H1 (cell line): ENCODE measurements around the gene SMARCB1. TPM values are rescaled to one million over a fixed set of nuclear protein-coding genes. Genes with fewer than 3 reads are reported as not detected.

Experiments used
- CTCF ChIA-PET: fragments of 300-600 bp; sonication (Branson Sonifier 250); formaldehyde crosslinking; loops from one replicate; lab custom pipeline; 2021; ENCODE audit not compliant: partially characterized antibody; lab: Charles Lee
- POLR2A ChIA-PET: fragments of 300-600 bp; sonication (Branson Sonifier 250); formaldehyde crosslinking; loops from one replicate; lab custom pipeline; 2021; ENCODE audit warnings: inconsistent platforms; ENCODE audit not compliant: partially characterized antibody; lab: Charles Lee
- DNase-seq, 2 experiments: peaks; one replicate each; pipeline versions ENCODE4 v3.0.0 to v3.0.0-alpha.2; 2010 to 2022; ENCODE audit warnings: low spot score in 2 of 2, low read depth in 1 of 2, mixed read lengths in 1 of 2
- FAIRE-seq: peaks from 2 replicates; lab custom pipeline; 2011; peaks lifted over from hg19 to GRCh38; lab: Jason Lieb, UNC
- H2AFZ ChIP-seq: 2 replicates; pipeline ENCODE4 v1.8.1; 2012; ENCODE audit warnings: low read length, inconsistent platforms
- H2AK5ac ChIP-seq: 2 replicates; pipeline ENCODE4 v1.6.1; 2013; ENCODE audit warnings: low read depth, low read length
- H2BK120ac ChIP-seq: replicated peaks from 2 replicates; pipeline ENCODE3; 2013; ENCODE audit warnings: low read depth, low read length, inconsistent platforms
- H2BK12ac ChIP-seq: 2 replicates; pipeline ENCODE4 v1.6.1; 2013; ENCODE audit warnings: low read depth, low read length
- H2BK15ac ChIP-seq: 2 replicates; pipeline ENCODE4 v1.6.1; 2013; ENCODE audit warnings: low read length
- H2BK20ac ChIP-seq: 2 replicates; pipeline ENCODE4 v1.6.1; 2013; ENCODE audit warnings: low read length
- H2BK5ac ChIP-seq: 2 replicates; pipeline ENCODE4 v1.6.1; 2013; ENCODE audit warnings: low read depth, low read length
- H3K14ac ChIP-seq: 2 replicates; pipeline ENCODE4 v1.6.1; 2013; ENCODE audit warnings: inconsistent platforms; ENCODE audit not compliant: insufficient read length
- H3K18ac ChIP-seq: 2 replicates; pipeline ENCODE4 v1.6.1; 2013; ENCODE audit warnings: low read length; ENCODE audit errors: extremely low read depth
- H3K23ac ChIP-seq: 2 replicates; pipeline ENCODE4 v1.6.1; 2013; ENCODE audit warnings: inconsistent platforms; ENCODE audit not compliant: insufficient read length
- H3K23me2 ChIP-seq: 2 replicates; pipeline ENCODE4 v1.6.1; 2013; ENCODE audit warnings: low read depth, low read length
- H3K27ac ChIP-seq: 2 replicates; pipeline ENCODE4 v1.6.1; 2011; ENCODE audit warnings: low read depth, low read length, inconsistent platforms
- H3K27me3 ChIP-seq, 4 experiments: replicated peaks in 1 of 4; 1 replicate in 1 of 4; 2 replicates in 3 of 4; pipeline versions ENCODE4 v1.6.1 to v1.8.1; 2011 to 2013; ENCODE audit warnings: low read length in 3 of 4, mild to moderate bottlenecking in 3 of 4, inconsistent platforms in 2 of 4, mixed read lengths in 2 of 4, moderate library complexity in 1 of 4; ENCODE audit not compliant: control insufficient read depth in 3 of 4, insufficient read depth in 3 of 4; ENCODE audit errors: extremely low read depth in 1 of 4
- H3K36me3 ChIP-seq, 4 experiments: 2 replicates each; pipeline versions ENCODE4 v1.6.1 to v1.8.1; 2011 to 2013; ENCODE audit warnings: mild to moderate bottlenecking in 4 of 4, low read length in 3 of 4, moderate library complexity in 2 of 4, control low read depth in 1 of 4, inconsistent platforms in 1 of 4; ENCODE audit not compliant: insufficient read depth in 4 of 4, control insufficient read depth in 2 of 4
- H3K4ac ChIP-seq: replicated peaks from 2 replicates; pipeline ENCODE3; 2013; ENCODE audit warnings: low read length, low read depth, mixed read lengths, inconsistent platforms; ENCODE audit not compliant: insufficient read length
- H3K4me1 ChIP-seq, 4 experiments: replicated peaks in 1 of 4; 1 replicate in 1 of 4; 2 replicates in 3 of 4; pipeline versions ENCODE4 v1.6.1 to v1.8.1; 2011 to 2013; ENCODE audit warnings: low read length in 3 of 4, inconsistent platforms in 2 of 4, mixed read lengths in 1 of 4; ENCODE audit not compliant: insufficient read depth in 4 of 4, control insufficient read depth in 3 of 4
- H3K4me2 ChIP-seq, 2 experiments: 2 replicates each; pipeline versions ENCODE4 v1.6.1 to v1.8.1; 2011 to 2013; ENCODE audit warnings: low read depth in 2 of 2, low read length in 2 of 2, control low read depth in 1 of 2, inconsistent platforms in 1 of 2, mild to moderate bottlenecking in 1 of 2; ENCODE audit not compliant: insufficient read depth in 1 of 2
- H3K4me3 ChIP-seq, 4 experiments: fragments of 200-600, 300-600 bp in 1 of 4; sonication (generic), shearing (Covaris generic), sonication (Bioruptor Twin) in 1 of 4; 2 replicates each; pipeline versions ENCODE4 v1.5.1 to v1.8.1; 2011 to 2016; ENCODE audit warnings: low read length in 4 of 4, low read depth in 3 of 4, control low read depth in 2 of 4, inconsistent platforms in 2 of 4, mild to moderate bottlenecking in 2 of 4, mixed read lengths in 1 of 4, moderate library complexity in 1 of 4; ENCODE audit not compliant: insufficient read depth in 2 of 4; ENCODE audit errors: extremely low read depth in 1 of 4
- H3K56ac ChIP-seq: replicated peaks from 2 replicates; pipeline ENCODE3; 2013; ENCODE audit warnings: low read depth, mild to moderate bottlenecking, mixed read lengths, low read length, inconsistent platforms; ENCODE audit not compliant: insufficient read length
- H3K79me1 ChIP-seq: 2 replicates; pipeline ENCODE4 v1.6.1; 2013; ENCODE audit warnings: low read depth, low read length, control low read depth
- H3K79me2 ChIP-seq, 2 experiments: 2 replicates each; pipeline versions ENCODE4 v1.6.1 to v1.8.1; 2012 to 2013; ENCODE audit warnings: low read length in 2 of 2, mild to moderate bottlenecking in 2 of 2, inconsistent platforms in 1 of 2; ENCODE audit not compliant: insufficient read depth in 2 of 2, control insufficient read depth in 1 of 2
- H3K9ac ChIP-seq, 4 experiments: replicated peaks in 1 of 4; 1 replicate in 1 of 4; 2 replicates in 3 of 4; pipeline versions ENCODE4 v1.6.1 to v1.8.1; 2011 to 2013; ENCODE audit warnings: low read depth in 3 of 4, low read length in 3 of 4, control low read depth in 2 of 4, mild to moderate bottlenecking in 2 of 4, moderate library complexity in 2 of 4, inconsistent platforms in 1 of 4; ENCODE audit errors: extremely low read depth in 1 of 4
- H3K9me3 ChIP-seq, 2 experiments: 2 replicates each; pipeline versions ENCODE4 v1.6.1 to v1.8.1; 2012 to 2013; ENCODE audit warnings: mild to moderate bottlenecking in 2 of 2, moderate library complexity in 2 of 2, control low read depth in 1 of 2, inconsistent platforms in 1 of 2, low read depth in 1 of 2, low read length in 1 of 2, mixed read lengths in 1 of 2; ENCODE audit not compliant: insufficient read depth in 2 of 2
- H4K20me1 ChIP-seq, 2 experiments: replicated peaks in 1 of 2; 2 replicates each; pipeline versions ENCODE3 to v1.8.1; 2011 to 2013; ENCODE audit warnings: inconsistent platforms in 2 of 2, low read length in 2 of 2, mild to moderate bottlenecking in 1 of 2; ENCODE audit not compliant: insufficient read depth in 2 of 2, control insufficient read depth in 1 of 2
- H4K5ac ChIP-seq: 2 replicates; pipeline ENCODE4 v1.6.1; 2013; ENCODE audit warnings: low read length, low read depth, mixed read lengths, inconsistent platforms; ENCODE audit not compliant: insufficient read length
- H4K8ac ChIP-seq: 2 replicates; pipeline ENCODE4 v1.8.0; 2013; ENCODE audit warnings: mild to moderate bottlenecking, moderate library complexity, low read length, inconsistent platforms; ENCODE audit not compliant: insufficient read depth; ENCODE audit errors: extremely low read depth
- H4K91ac ChIP-seq: replicated peaks from 2 replicates; pipeline ENCODE3; 2013; ENCODE audit warnings: low read length, mixed read lengths, inconsistent platforms; ENCODE audit not compliant: insufficient read length
- BRCA1 ChIP-seq: IDR thresholded peaks from 2 replicates; pipeline ENCODE4 v1.6.1; 2012; ENCODE audit warnings: low read depth, low read length, improper control_type of control experiment
- CEBPB ChIP-seq: IDR thresholded peaks from 2 replicates; pipeline ENCODE4 v1.6.1; 2012; ENCODE audit warnings: low read depth, low read length
- CHD1 ChIP-seq: IDR thresholded peaks from 2 replicates; pipeline ENCODE4 v1.6.1; 2012; ENCODE audit warnings: low read depth, low read length, improper control_type of control experiment
- CREB1 ChIP-seq: IDR thresholded peaks from 2 replicates; pipeline ENCODE4 v1.6.1; 2012; ENCODE audit warnings: inconsistent platforms
- EGR1 ChIP-seq: IDR thresholded peaks from 2 replicates; pipeline ENCODE4 v1.6.1; 2011; ENCODE audit warnings: low read depth, low read length, borderline replicate concordance
- GTF2F1 ChIP-seq: IDR thresholded peaks from 2 replicates; pipeline ENCODE4 v1.6.1; 2012; ENCODE audit warnings: low read depth, low read length, improper control_type of control experiment, borderline replicate concordance
- KDM4A ChIP-seq: IDR thresholded peaks from one replicate; pipeline ENCODE4 v1.7.1; 2012; ENCODE audit warnings: low read depth, mild to moderate bottlenecking, moderate library complexity, low read length, inconsistent platforms; ENCODE audit not compliant: severe bottlenecking
- NRF1 ChIP-seq: IDR thresholded peaks from 2 replicates; pipeline ENCODE4 v1.6.1; 2011; ENCODE audit warnings: mild to moderate bottlenecking, low read depth, low read length, improper control_type of control experiment
- PHF8 ChIP-seq: fragments of 200-600 bp; sonication (generic); conservative IDR thresholded peaks from 2 replicates; pipeline ENCODE4 v1.7.1; 2012; ENCODE audit warnings: low read depth, mild to moderate bottlenecking, inconsistent platforms, low read length, moderate library complexity
- RAD21 ChIP-seq, 2 experiments: IDR thresholded peaks in 1 of 2; conservative IDR thresholded peaks in 1 of 2; 2 replicates each; pipeline ENCODE4 v1.6.1; 2011; ENCODE audit warnings: low read depth in 2 of 2, low read length in 2 of 2, improper control_type of control experiment in 1 of 2, inconsistent platforms in 1 of 2, mild to moderate bottlenecking in 1 of 2, moderate library complexity in 1 of 2
- RFX5 ChIP-seq: IDR thresholded peaks from 2 replicates; pipeline ENCODE4 v1.6.1; 2011; ENCODE audit warnings: low read depth, low read length, improper control_type of control experiment, borderline replicate concordance
- SAP30 ChIP-seq: fragments of 300-600 bp; sonication (generic); IDR thresholded peaks from 2 replicates; pipeline ENCODE4 v1.7.1; 2012; ENCODE audit warnings: low read length, moderate library complexity, mild to moderate bottlenecking, inconsistent platforms; ENCODE audit not compliant: insufficient read depth, insufficient replicate concordance
- TBP ChIP-seq: IDR thresholded peaks from 2 replicates; pipeline ENCODE4 v1.6.1; 2011; ENCODE audit warnings: low read depth, low read length, improper control_type of control experiment
- TCF12 ChIP-seq: IDR thresholded peaks from 2 replicates; pipeline ENCODE4 v1.6.1; 2011; ENCODE audit warnings: low read depth, mild to moderate bottlenecking, low read length
- WGBS, 2 experiments: shearing (Covaris generic) in 1 of 2; methylation state at CpG; one replicate each; pipeline versions ENCODE4 v1.1.6 to v1.1.7; 2013 to 2015; ENCODE audit warnings: low lambda C conversion rate in 2 of 2, mixed read lengths in 2 of 2, inconsistent platforms in 1 of 2, low coverage in 1 of 2, missing lambda C conversion rate in 1 of 2; ENCODE audit not compliant: insufficient replicate concordance in 2 of 2, insufficient coverage in 1 of 2, insufficient read length in 1 of 2; ENCODE audit errors: extremely low coverage in 1 of 2, missing lambda C conversion rate in 1 of 2; 5-methylcytosine and 5-hydroxymethylcytosine counted together
- polyA plus RNA-seq, 7 experiments: library from polyadenylated mRNA; depleted of rRNA in 3 of 7; stranded (reverse) in 5 of 7; unstranded in 2 of 7; fragments of >200 nt in 5 of 7; fragments of 200-250 nt in 2 of 7; gene quantifications; 1 replicate in 5 of 7; 2 replicates in 1 of 7; 4 replicates in 1 of 7; pipeline versions ENCODE4 v1.2.1 to v1.2.3, GENCODE V29; 2011 to 2013; ENCODE audit warnings: missing spikeins in 2 of 7, mixed read lengths in 2 of 7
- total RNA-seq: library from RNA; stranded (reverse); fragmentation: NEBNext Ultra II Directional; extraction: Animal tissue kit (Norgen Biotek cat#: 25700); gene quantifications from 2 replicates; pipeline ENCODE4 v1.2.1, GENCODE V29; 2021

Gene SMARCB1
- total and polyA plus RNA-seq, 2 of the 8 experiments (the other 6 are each of a cell fraction or from before 2014, with no cell fraction given), result 116 to 145 TPM

GRCh38 chr22:23744485-23744884 lies 42.3 kb upstream of the SMARCB1 start:
- Histone ChIP-seq H3K23me2 (peaks cover under 1% of the 10 kb centered on the region; the same call in 1 of the 2 replicates), H3K14ac (no peak overlapping the region), H2BK20ac (no peak overlapping the region), H2AFZ (no peak overlapping the region), H3K18ac (no peak overlapping the region), H3K9ac (no peak overlapping the region), H4K5ac (no peak overlapping the region), H3K4me1 (no peaks in the 10 kb centered on the region), H2BK5ac (no peak overlapping the region), H3K4me2 (no peak overlapping the region), H3K23ac (no peak overlapping the region), H3K79me2 (no peaks in the 10 kb centered on the region), H3K4ac (no peak overlapping the region), H2BK12ac (no peak overlapping the region), H4K8ac (no peak overlapping the region), H3K4me3 (no peak overlapping the region), H3K27me3 (no peaks in the 10 kb centered on the region), H3K36me3 (peaks cover 0 to 9% (median 2%) of the 10 kb centered on the region in 4 experiments; a peak in 3 of 8 replicates), H2BK15ac (no peak overlapping the region), H3K27ac (no peak overlapping the region; the same call in 1 of the 2 replicates), H2BK120ac (no peak overlapping the region), H2AK5ac (no peak overlapping the region), H4K91ac (no peak overlapping the region), H3K56ac (no peak overlapping the region), H4K20me1 (peaks cover 0 to 5% of the 10 kb centered on the region in 2 experiments), H3K9me3 (no peaks in the 10 kb centered on the region), H3K79me1 (no peaks in the 10 kb centered on the region)
- ChIA-PET CTCF (interaction anchor here (0.6 to 1.4 kb wide), 8 partner anchors 13 to 1838 kb away, joined by 3 to 5 read pairs (median 3); no protein-coding TSS in a partner anchor), POLR2A (interaction anchor here (1.2 kb wide), 1 partner anchor 27 kb away, joined by 3 read pairs; no protein-coding TSS in a partner anchor)
- 93% methylated on average over 14 of the region's 14 CpGs; no CpG with 5 or more reads in 1 of the 2 experiments for WGBS, 2 experiments
- no peak for DNase-seq
- no peak for FAIRE-seq
- no peak for TF ChIP-seq NRF1
- no peak for TF ChIP-seq CHD1
- TF ChIP-seq RFX5, result no peak
- no peak for TF ChIP-seq CREB1
- no peak for TF ChIP-seq KDM4A
- TF ChIP-seq RAD21 (IDR thresholded peaks at IDR 0.05 in 1 of 2, conservative IDR thresholded peaks at IDR 0.05 in 1 of 2; ENCODE audit: low read depth in 2 of 2, low read length in 2 of 2), result no peak
- TF ChIP-seq TBP, result no peak
- no peak for TF ChIP-seq PHF8
- TF ChIP-seq CEBPB, result no peak
- TF ChIP-seq SAP30, result no peak
- no peak for TF ChIP-seq EGR1
- no peak for TF ChIP-seq BRCA1
- TF ChIP-seq GTF2F1, result no peak
- TF ChIP-seq TCF12, result no peak
